ENCODE results near the gene CCDC7. TPM values are rescaled to one million over a fixed set of nuclear protein-coding genes. Genes with fewer than 3 reads are reported as not detected.
"Not testable (repeated sequence)": the region's sequence is repeated elsewhere in the genome, so short reads cannot be mapped to it uniquely, and the experiment has no call there.

Gene CCDC7
- total RNA-seq, 1 donor from 2014 or later = 9.5 TPM

- no peak overlapping the region for H3K27ac Mint-ChIP-seq
- no peak overlapping the region for H3K4me3 Mint-ChIP-seq (ENCODE audit: low read depth)
- H3K9me3 Mint-ChIP-seq (ENCODE audit: low read depth) = peaks cover 47% of the 10 kb centered on the region
- H3K36me3 Mint-ChIP-seq (ENCODE audit: insufficient read depth) = peaks cover 23% of the 10 kb centered on the region
- no peaks in the 10 kb centered on the region for H3K27me3 Mint-ChIP-seq
- no peak for DNase-seq (ENCODE audit: low spot score, unreplicated experiment)
- TF ChIP-seq CTCF (IDR thresholded peaks at IDR 0.05; ENCODE audit: unreplicated experiment) = no peak
- no peaks in the 10 kb centered on the region for H3K4me1 Mint-ChIP-seq (ENCODE audit: low read depth)
Observed at GRCh38 chr10:32501906-32502305, 56.0 kb downstream of the CCDC7 start.

- Mint-ChIP-seq H3K9me3 (ENCODE audit: low read depth) (peaks cover 38% of the 10 kb centered on the region), H3K36me3 (ENCODE audit: insufficient read depth) (peaks cover 22% of the 10 kb centered on the region)
- H3K27me3 Mint-ChIP-seq; H3K4me1 Mint-ChIP-seq (ENCODE audit: low read depth); H3K4me3 Mint-ChIP-seq (ENCODE audit: low read depth); DNase-seq (ENCODE audit: low spot score, unreplicated experiment); H3K27ac Mint-ChIP-seq: not testable (repeated sequence)
Observed at GRCh38 chr10:32505762-32506420, 60.0 kb downstream of the CCDC7 start.

- Mint-ChIP-seq H3K36me3 (ENCODE audit: insufficient read depth) (peaks cover 5% of the 10 kb centered on the region), H3K27me3 (no peaks in the 10 kb centered on the region), H3K27ac (no peak overlapping the region), H3K4me3 (ENCODE audit: low read depth) (no peak overlapping the region), H3K9me3 (ENCODE audit: low read depth) (peaks cover 8% of the 10 kb centered on the region), H3K4me1 (ENCODE audit: low read depth) (no peaks in the 10 kb centered on the region)
- DNase-seq (ENCODE audit: low spot score, unreplicated experiment) = no peak
- no peak for TF ChIP-seq CTCF (IDR thresholded peaks at IDR 0.05; ENCODE audit: unreplicated experiment)
Observed at GRCh38 chr10:32511599-32511998, 65.7 kb downstream of the CCDC7 start.

- TF ChIP-seq CTCF (IDR thresholded peaks at IDR 0.05; ENCODE audit: unreplicated experiment) = no peak
- Mint-ChIP-seq H3K4me1 (ENCODE audit: low read depth) (no peaks in the 10 kb centered on the region), H3K27me3 (no peaks in the 10 kb centered on the region), H3K9me3 (ENCODE audit: low read depth) (peaks cover 18% of the 10 kb centered on the region), H3K36me3 (ENCODE audit: insufficient read depth) (peaks cover 3% of the 10 kb centered on the region), H3K4me3 (ENCODE audit: low read depth) (no peak overlapping the region), H3K27ac (no peak overlapping the region)
- DNase-seq (ENCODE audit: low spot score, unreplicated experiment) = no peak
Observed at GRCh38 chr10:32516567-32517495, 70.9 kb downstream of the CCDC7 start.

GRCh38 chr10:32530231-32530630 lies 84.3 kb downstream of the CCDC7 start:
- Mint-ChIP-seq H3K9me3 (ENCODE audit: low read depth) (peaks cover 8% of the 10 kb centered on the region), H3K27me3 (no peaks in the 10 kb centered on the region), H3K4me3 (ENCODE audit: low read depth) (no peak overlapping the region), H3K36me3 (ENCODE audit: insufficient read depth) (peaks cover 2% of the 10 kb centered on the region), H3K27ac (no peak overlapping the region), H3K4me1 (ENCODE audit: low read depth) (no peaks in the 10 kb centered on the region)
- no peak for TF ChIP-seq CTCF (IDR thresholded peaks at IDR 0.05; ENCODE audit: unreplicated experiment)
- DNase-seq (ENCODE audit: low spot score, unreplicated experiment) = no peak
